NB4 (cell line): ENCODE measurements around the gene PEAK3.

Source experiments
- DNase-seq: peaks from one replicate; pipeline ENCODE4 v3.0.0; 2010; ENCODE audit warnings: low read depth
- H3K4me3 ChIP-seq: one replicate; pipeline ENCODE4 v1.5.1; 2011; ENCODE audit warnings: mild to moderate bottlenecking, low read depth, low read length, moderate library complexity
- MYC ChIP-seq: IDR thresholded peaks from 2 replicates; pipeline ENCODE4 v1.6.1; 2011; ENCODE audit warnings: low read depth, low read length
- POLR2A ChIP-seq: IDR thresholded peaks from 2 replicates; pipeline ENCODE4 v1.6.1; 2011; ENCODE audit warnings: mild to moderate bottlenecking; ENCODE audit not compliant: insufficient read length; ENCODE audit errors: extremely low read depth
- TF ChIP-seq, protein P1 (sequence below): IDR thresholded peaks from 2 replicates; pipeline ENCODE4 v1.6.1; 2011; ENCODE audit warnings: low read depth, low read length
- TF ChIP-seq, protein P2 (sequence below): IDR thresholded peaks from one replicate; pipeline ENCODE4 v1.5.1; 2012; ENCODE audit warnings: low read depth, low read length

Gene PEAK3

DNA sequence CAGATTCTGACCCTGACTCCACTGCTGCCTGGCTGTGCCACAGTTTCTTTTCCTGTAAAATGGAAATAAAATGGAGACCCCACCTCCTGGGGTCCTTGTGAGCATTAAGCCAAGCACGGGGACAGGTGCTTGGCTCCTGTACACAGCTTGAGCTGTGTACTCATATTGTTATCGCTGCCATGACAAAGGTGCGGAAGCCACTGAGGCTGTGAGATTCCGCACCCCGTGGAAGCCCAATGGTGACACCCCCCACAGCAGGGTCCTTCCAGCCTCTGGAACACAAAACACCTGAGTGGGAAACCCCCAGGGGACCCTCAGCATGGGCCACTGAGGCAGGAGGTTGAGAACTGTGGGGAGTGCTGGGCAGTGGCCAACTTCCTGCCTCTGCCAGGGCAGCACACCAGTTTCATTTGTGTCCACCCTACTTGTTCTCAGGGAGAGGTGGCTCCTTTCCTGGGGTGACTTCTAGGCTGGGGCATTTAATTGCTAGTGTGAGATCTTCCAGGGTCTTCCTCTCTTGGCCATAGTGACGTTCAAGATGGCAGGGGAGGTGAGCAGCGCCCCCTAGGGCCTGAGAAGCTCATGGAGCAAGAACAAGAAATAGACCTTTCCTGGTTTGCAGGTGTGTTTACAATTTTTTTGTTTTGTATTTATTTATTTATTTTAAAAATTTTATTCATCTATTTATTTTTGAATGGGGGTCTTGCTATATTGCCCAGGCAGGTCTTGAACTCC is 20.4 kb downstream of the PEAK3 start:
- no peak for TF ChIP-seq MYC
- no peak for TF ChIP-seq POLR2A
- TF ChIP-seq, protein P1, sequence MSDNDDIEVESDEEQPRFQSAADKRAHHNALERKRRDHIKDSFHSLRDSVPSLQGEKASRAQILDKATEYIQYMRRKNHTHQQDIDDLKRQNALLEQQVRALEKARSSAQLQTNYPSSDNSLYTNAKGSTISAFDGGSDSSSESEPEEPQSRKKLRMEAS: no peak
- TF ChIP-seq, protein P2, sequence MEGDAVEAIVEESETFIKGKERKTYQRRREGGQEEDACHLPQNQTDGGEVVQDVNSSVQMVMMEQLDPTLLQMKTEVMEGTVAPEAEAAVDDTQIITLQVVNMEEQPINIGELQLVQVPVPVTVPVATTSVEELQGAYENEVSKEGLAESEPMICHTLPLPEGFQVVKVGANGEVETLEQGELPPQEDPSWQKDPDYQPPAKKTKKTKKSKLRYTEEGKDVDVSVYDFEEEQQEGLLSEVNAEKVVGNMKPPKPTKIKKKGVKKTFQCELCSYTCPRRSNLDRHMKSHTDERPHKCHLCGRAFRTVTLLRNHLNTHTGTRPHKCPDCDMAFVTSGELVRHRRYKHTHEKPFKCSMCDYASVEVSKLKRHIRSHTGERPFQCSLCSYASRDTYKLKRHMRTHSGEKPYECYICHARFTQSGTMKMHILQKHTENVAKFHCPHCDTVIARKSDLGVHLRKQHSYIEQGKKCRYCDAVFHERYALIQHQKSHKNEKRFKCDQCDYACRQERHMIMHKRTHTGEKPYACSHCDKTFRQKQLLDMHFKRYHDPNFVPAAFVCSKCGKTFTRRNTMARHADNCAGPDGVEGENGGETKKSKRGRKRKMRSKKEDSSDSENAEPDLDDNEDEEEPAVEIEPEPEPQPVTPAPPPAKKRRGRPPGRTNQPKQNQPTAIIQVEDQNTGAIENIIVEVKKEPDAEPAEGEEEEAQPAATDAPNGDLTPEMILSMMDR: peak; percentile 64
- H3K4me3 ChIP-seq: no peak overlapping the region
- DNase-seq: peak; percentile 64

DNA sequence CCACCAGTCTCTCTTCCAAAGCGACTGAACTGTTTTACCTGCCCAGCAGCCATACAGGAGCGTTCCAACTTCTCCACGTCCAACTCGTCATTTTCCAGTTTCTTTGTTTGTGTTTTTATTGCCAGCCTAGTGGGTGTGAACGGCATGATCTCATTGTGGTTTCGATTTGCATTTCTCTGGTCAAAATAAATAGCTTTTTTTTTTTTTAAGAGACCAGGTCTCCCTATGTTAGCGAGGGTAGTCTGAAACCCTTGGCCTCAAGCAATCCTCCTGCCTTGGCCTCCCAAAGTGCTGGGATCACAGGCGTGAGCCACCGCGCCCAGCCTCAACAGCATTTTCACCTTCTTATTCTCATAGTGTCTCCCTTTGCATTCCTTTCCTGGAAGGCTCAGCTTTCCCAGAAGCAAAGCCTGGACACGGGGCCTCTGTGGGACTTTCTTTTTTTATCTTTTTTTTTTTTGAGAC is 21.6 kb downstream of the PEAK3 start:
- no peak for TF ChIP-seq MYC
- TF ChIP-seq, protein P2: no peak
- no peak for TF ChIP-seq POLR2A
- TF ChIP-seq, protein P1: no peak
- H3K4me3 ChIP-seq: no peak overlapping the region
- DNase-seq: no peak

DNA sequence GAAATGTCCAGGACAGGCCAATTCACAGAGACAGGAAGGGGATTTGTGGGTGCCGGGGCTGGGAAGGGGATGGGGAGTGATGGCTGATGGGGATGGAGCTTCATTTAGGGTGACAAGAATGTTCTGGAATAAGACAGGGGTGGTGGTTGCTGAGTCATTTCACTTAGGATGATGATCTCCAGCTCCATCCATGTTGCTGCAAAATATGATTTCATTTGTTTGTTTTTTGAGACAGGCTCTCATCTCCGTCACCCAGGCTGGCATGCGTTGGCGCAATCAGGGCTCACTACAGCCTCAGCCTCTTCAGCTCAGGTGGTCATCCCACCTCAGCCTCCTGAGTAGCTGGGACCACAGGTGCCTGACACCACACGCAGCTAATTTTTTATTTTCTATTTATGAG is 22.6 kb downstream of the PEAK3 start:
- no peak overlapping the region for H3K4me3 ChIP-seq
- no peak for DNase-seq
- TF ChIP-seq, protein P1: no peak
- TF ChIP-seq POLR2A (no peak), MYC (no peak)
- TF ChIP-seq, protein P2: no peak

DNA sequence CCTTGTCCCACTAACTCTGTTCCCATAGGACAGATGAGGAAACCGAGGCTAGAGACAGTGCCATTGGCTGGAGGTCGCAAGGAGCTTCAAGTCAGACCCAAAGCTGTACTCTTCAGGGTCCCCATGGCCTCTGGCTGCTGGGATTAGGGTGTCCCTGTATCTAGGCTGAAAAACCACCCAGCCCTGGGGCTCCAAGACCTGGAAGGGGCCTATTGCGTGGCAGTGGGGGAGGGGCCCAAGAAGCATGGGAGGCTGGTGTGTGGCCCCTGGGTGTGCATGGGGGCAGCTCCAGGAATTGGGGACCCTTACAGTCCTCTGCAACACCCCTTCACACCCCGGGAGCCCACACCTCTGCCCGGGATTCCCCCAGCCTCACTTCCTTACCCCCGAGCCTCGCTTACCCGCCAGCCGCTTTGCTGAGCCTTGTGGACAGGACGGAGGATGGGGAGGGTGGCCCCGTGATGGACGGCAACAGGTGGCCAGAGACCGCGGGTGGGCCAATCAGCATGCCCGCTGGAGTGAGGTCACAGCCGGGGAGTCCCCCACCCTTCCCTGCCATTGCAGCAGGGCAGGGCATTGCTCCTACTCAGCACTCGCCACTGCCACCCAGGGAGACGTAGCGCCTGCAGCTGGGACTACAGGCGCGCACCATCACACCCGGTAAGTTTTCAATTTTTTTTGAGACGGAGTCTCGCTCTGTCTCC is 25.8 kb downstream of the PEAK3 start, which contains the start of gene JSRP1:
Gene JSRP1, minus strand, starts transcription at position 436 of the 704 bp plus-strand sequence. CDS start 1,103 bp downstream, outside the sequence.
- no peak for DNase-seq
- no peak within 1 kb of the TSS for H3K4me3 ChIP-seq
- TF ChIP-seq, protein P1: no peak
- TF ChIP-seq MYC: no peak
- TF ChIP-seq, protein P2: no peak
- TF ChIP-seq POLR2A: no peak

DNA sequence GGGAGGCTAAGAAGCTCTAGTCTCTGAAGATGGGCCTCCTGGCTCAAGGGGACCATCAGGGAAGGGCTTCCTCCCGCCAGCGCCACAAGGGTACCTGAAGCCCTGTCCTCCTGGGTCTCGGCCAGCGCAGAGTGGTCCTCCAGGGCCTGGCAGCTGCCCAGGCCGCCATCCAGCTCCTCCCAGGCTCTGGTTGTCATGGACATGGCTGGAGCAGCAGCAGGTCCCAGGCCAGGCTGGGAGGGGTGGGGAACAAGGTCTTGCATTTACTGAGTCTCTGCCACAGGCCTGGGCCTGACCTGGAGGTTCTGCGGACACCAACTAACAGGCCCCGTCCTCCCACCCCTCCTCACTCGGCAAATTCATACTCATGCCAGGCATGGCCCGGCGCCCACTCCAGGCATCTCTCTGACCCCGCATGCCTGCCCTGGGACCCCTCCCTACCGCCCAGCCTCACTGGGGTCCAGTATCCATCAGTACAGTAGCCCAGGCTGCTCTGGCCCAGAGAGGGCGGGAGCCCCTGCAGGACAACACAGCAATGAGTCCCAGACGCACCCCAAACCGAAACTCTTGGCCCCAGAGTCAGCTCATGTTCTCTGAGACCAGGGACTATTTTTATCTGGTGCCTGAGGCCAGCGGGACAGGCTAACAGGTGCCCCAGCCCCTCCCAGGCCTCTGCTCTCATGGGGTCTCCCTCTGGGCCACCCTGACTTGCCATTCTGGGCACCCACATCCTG is 26.7 kb downstream of the PEAK3 start:
- DNase-seq: no peak
- no peak overlapping the region for H3K4me3 ChIP-seq
- TF ChIP-seq, protein P1: no peak
- TF ChIP-seq MYC (no peak), POLR2A (no peak)
- TF ChIP-seq, protein P2: no peak
